ENCODE measurements around the gene SGIP1.
"Not testable (repeated sequence)": the region's sequence is repeated elsewhere in the genome, so short reads cannot be mapped to it uniquely, and the experiment has no call there.

SGIP1 gene

GRCh38 chr1:66575739-66576138 lies 41.8 kb downstream of the SGIP1 start:
- H3K27me3 ChIP-seq (ENCODE audit: insufficient read depth, low read length) = no peaks in the 10 kb centered on the region
- H3K36me3 ChIP-seq (ENCODE audit: insufficient read depth, low read length) = no peaks in the 10 kb centered on the region
- no peak overlapping the region for H2AFZ ChIP-seq (ENCODE audit: low read depth, low read length)
- H3K4me3 ChIP-seq (ENCODE audit: low read length) = no peak overlapping the region
- H3K4me1 ChIP-seq (ENCODE audit: insufficient read depth, low read length) = no peaks in the 10 kb centered on the region
- no peaks in the 10 kb centered on the region for H3K9me3 ChIP-seq (ENCODE audit: low read length)

GRCh38 chr1:66576645-66577044 lies 42.7 kb downstream of the SGIP1 start:
- Histone ChIP-seq H3K4me1 (ENCODE audit: insufficient read depth, low read length) (no peaks in the 10 kb centered on the region), H3K9me3 (ENCODE audit: low read length) (no peaks in the 10 kb centered on the region)

GRCh38 chr1:66578841-66579240 lies 44.9 kb downstream of the SGIP1 start:
- Histone ChIP-seq H2AFZ (ENCODE audit: low read depth, low read length) (no peak overlapping the region), H3K4me3 (ENCODE audit: low read length) (no peak overlapping the region), H3K9me3 (ENCODE audit: low read length) (no peaks in the 10 kb centered on the region), H3K27me3 (ENCODE audit: insufficient read depth, low read length) (no peaks in the 10 kb centered on the region), H3K4me1 (ENCODE audit: insufficient read depth, low read length) (no peaks in the 10 kb centered on the region), H3K36me3 (ENCODE audit: insufficient read depth, low read length) (no peaks in the 10 kb centered on the region)

More at GRCh38 chr1:66576645-66577044, 42.7 kb downstream of the SGIP1 start:
- H3K36me3 ChIP-seq (ENCODE audit: insufficient read depth, low read length) = no peaks in the 10 kb centered on the region
- H3K4me3 ChIP-seq (ENCODE audit: low read length) = no peak overlapping the region
- no peaks in the 10 kb centered on the region for H3K27me3 ChIP-seq (ENCODE audit: insufficient read depth, low read length)
- no peak overlapping the region for H2AFZ ChIP-seq (ENCODE audit: low read depth, low read length)

DNA sequence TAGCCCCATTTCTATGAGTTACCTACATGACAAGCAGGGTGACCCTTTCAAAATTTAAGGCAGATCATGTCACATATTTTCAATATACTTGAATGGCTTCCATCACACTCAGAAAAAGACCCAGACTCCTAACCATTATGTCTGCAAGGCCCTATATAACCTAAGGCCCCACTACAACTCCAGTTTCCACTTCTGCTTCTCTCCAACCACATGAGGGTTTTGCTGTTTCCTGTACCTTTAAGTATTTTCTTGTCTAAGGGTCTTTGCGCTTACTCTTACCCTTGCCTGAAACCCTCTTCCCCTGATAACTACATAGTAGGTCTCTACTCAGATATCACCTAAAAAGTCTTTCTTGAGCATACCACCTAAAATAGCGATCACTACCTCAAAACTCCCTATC lies 46.1 kb downstream of the SGIP1 start:
- H3K4me3 ChIP-seq (ENCODE audit: low read length) = no peak overlapping the region
- no peak overlapping the region for H2AFZ ChIP-seq (ENCODE audit: low read depth, low read length)
- no peaks in the 10 kb centered on the region for H3K4me1 ChIP-seq (ENCODE audit: insufficient read depth, low read length)
- H3K27me3 ChIP-seq (ENCODE audit: insufficient read depth, low read length) = peaks cover 4% of the 10 kb centered on the region
- H3K9me3 ChIP-seq (ENCODE audit: low read length) = no peaks in the 10 kb centered on the region
- H3K36me3 ChIP-seq (ENCODE audit: insufficient read depth, low read length) = no peaks in the 10 kb centered on the region

DNA sequence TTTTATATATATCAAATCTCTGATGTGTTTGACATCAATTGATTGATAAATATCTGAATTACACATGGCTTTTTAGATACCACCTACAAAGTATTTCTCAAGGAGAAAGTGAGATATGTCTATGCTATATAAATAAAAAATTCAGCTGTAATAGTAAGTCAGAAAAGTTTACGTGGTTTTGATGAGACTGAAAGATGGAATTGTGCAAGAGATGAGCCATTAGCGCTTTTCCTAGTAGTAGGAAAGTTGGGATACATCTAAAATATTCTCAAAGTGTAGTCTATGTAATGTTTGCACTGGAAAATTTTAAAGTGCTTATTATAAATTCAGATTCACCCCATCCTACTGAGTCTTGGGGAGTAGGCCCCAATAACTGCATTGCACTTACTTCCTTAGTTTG lies 49.1 kb downstream of the SGIP1 start:
- peaks cover 4% of the 10 kb centered on the region for H3K27me3 ChIP-seq (ENCODE audit: insufficient read depth, low read length)
- H3K9me3 ChIP-seq (ENCODE audit: low read length) = no peaks in the 10 kb centered on the region
- H3K36me3 ChIP-seq (ENCODE audit: insufficient read depth, low read length) = no peaks in the 10 kb centered on the region
- H3K4me3 ChIP-seq (ENCODE audit: low read length) = no peak overlapping the region
- H2AFZ ChIP-seq (ENCODE audit: low read depth, low read length) = no peak overlapping the region
- H3K4me1 ChIP-seq (ENCODE audit: insufficient read depth, low read length) = no peaks in the 10 kb centered on the region

DNA sequence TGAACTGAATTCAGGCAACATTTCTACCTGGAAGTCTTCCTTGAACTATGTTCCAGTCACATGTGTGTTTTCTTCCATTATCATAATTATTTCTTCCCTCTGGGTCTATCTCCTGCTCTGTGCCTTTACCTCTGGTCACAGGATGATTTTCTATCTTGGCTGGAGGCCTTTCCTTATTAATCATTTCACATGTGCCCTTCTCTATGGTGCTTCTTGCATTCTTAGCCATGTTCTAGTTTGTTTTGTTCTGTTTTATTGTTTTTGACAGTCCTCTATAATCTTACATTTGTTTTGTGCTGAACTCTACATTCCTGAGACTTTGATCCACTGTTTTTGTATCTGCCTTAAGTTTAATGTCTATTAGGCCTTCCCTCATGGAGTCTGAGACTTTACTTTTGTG lies 51.0 kb downstream of the SGIP1 start:
- H3K27me3 ChIP-seq (ENCODE audit: insufficient read depth, low read length) = peaks cover 4% of the 10 kb centered on the region
- H3K4me3 ChIP-seq (ENCODE audit: low read length) = no peak overlapping the region
- H3K9me3 ChIP-seq (ENCODE audit: low read length) = no peaks in the 10 kb centered on the region
- no peak overlapping the region for H2AFZ ChIP-seq (ENCODE audit: low read depth, low read length)
- H3K36me3 ChIP-seq (ENCODE audit: insufficient read depth, low read length) = no peaks in the 10 kb centered on the region
- H3K4me1 ChIP-seq (ENCODE audit: insufficient read depth, low read length) = no peaks in the 10 kb centered on the region

GRCh38 chr1:66589326-66589725 lies 55.4 kb downstream of the SGIP1 start:
- H3K9me3 ChIP-seq (ENCODE audit: low read length) = no peaks in the 10 kb centered on the region
- no peak overlapping the region for H2AFZ ChIP-seq (ENCODE audit: low read depth, low read length)
- H3K4me1 ChIP-seq (ENCODE audit: insufficient read depth, low read length) = no peaks in the 10 kb centered on the region
- peaks cover 4% of the 10 kb centered on the region for H3K27me3 ChIP-seq (ENCODE audit: insufficient read depth, low read length)
- H3K4me3 ChIP-seq (ENCODE audit: low read length) = no peak overlapping the region
- no peaks in the 10 kb centered on the region for H3K36me3 ChIP-seq (ENCODE audit: insufficient read depth, low read length)

DNA sequence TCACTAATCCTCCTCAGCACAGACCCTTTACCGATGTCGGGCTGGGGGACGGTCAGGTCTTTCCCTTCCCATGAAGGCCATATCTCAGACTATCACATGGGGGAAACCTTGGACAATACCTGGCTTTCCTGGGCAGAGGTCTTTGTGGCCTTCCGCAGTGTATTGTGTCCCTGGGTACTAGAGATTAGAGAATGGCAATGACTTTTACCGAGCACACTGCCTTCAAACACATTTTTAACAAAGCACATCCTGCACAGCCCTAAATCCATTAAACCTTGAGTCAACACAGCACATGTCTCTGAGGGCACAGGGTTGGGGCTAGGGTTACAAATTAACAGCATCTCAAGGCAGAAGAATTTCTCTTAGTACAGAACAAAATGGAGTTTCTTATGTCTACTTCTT lies 58.2 kb downstream of the SGIP1 start:
- not testable (repeated sequence) for H3K27me3 ChIP-seq (ENCODE audit: insufficient read depth, low read length); H3K4me3 ChIP-seq (ENCODE audit: low read length); H3K36me3 ChIP-seq (ENCODE audit: insufficient read depth, low read length); H3K9me3 ChIP-seq (ENCODE audit: low read length); H3K4me1 ChIP-seq (ENCODE audit: insufficient read depth, low read length); H2AFZ ChIP-seq (ENCODE audit: low read depth, low read length)

- no peaks in the 10 kb centered on the region for H3K36me3 ChIP-seq (ENCODE audit: insufficient read depth, low read length)
- no peak overlapping the region for H2AFZ ChIP-seq (ENCODE audit: low read depth, low read length)
- H3K4me3 ChIP-seq (ENCODE audit: low read length) = no peak overlapping the region
- no peaks in the 10 kb centered on the region for H3K27me3 ChIP-seq (ENCODE audit: insufficient read depth, low read length)
- H3K4me1 ChIP-seq (ENCODE audit: insufficient read depth, low read length) = no peaks in the 10 kb centered on the region
- H3K9me3 ChIP-seq (ENCODE audit: low read length) = no peaks in the 10 kb centered on the region
Measured at GRCh38 chr1:66596191-66596590, 62.2 kb downstream of the SGIP1 start.

GRCh38 chr1:66597500-66597899 lies 63.5 kb downstream of the SGIP1 start:
- Histone ChIP-seq H3K36me3 (ENCODE audit: insufficient read depth, low read length) (no peaks in the 10 kb centered on the region), H3K4me3 (ENCODE audit: low read length) (no peak overlapping the region), H3K9me3 (ENCODE audit: low read length) (no peaks in the 10 kb centered on the region), H3K4me1 (ENCODE audit: insufficient read depth, low read length) (no peaks in the 10 kb centered on the region), H2AFZ (ENCODE audit: low read depth, low read length) (no peak overlapping the region), H3K27me3 (ENCODE audit: insufficient read depth, low read length) (no peaks in the 10 kb centered on the region)

GRCh38 chr1:66598670-66599069 lies 64.7 kb downstream of the SGIP1 start:
- no peaks in the 10 kb centered on the region for H3K9me3 ChIP-seq (ENCODE audit: low read length)

DNA sequence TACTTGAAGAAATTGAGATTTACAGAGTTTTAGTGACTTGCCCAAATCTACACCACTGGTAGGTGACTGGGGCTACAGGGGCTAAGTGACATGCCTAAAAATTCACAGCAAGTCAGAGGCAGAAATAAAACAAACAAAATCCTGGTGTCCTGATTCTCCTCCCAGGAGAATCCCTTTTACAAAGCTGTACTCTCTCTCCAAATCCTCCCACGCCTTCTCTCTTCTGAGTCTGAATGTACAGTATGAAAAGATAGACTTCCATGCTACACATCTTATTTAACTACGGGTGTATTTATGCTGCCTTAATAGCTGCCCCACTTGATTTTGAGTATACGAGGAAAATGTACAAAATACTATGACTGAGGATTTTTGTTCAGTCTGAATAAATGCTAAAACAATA lies 65.4 kb downstream of the SGIP1 start:
- no peaks in the 10 kb centered on the region for H3K36me3 ChIP-seq (ENCODE audit: insufficient read depth, low read length)
- H3K9me3 ChIP-seq (ENCODE audit: low read length) = no peaks in the 10 kb centered on the region
- no peaks in the 10 kb centered on the region for H3K27me3 ChIP-seq (ENCODE audit: insufficient read depth, low read length)
- no peak overlapping the region for H3K4me3 ChIP-seq (ENCODE audit: low read length)
- no peaks in the 10 kb centered on the region for H3K4me1 ChIP-seq (ENCODE audit: insufficient read depth, low read length)
- H2AFZ ChIP-seq (ENCODE audit: low read depth, low read length) = no peak overlapping the region

More at GRCh38 chr1:66598670-66599069, 64.7 kb downstream of the SGIP1 start:
- Histone ChIP-seq H2AFZ (ENCODE audit: low read depth, low read length) (no peak overlapping the region), H3K4me3 (ENCODE audit: low read length) (no peak overlapping the region), H3K27me3 (ENCODE audit: insufficient read depth, low read length) (no peaks in the 10 kb centered on the region), H3K36me3 (ENCODE audit: insufficient read depth, low read length) (no peaks in the 10 kb centered on the region), H3K4me1 (ENCODE audit: insufficient read depth, low read length) (no peaks in the 10 kb centered on the region)

DNA sequence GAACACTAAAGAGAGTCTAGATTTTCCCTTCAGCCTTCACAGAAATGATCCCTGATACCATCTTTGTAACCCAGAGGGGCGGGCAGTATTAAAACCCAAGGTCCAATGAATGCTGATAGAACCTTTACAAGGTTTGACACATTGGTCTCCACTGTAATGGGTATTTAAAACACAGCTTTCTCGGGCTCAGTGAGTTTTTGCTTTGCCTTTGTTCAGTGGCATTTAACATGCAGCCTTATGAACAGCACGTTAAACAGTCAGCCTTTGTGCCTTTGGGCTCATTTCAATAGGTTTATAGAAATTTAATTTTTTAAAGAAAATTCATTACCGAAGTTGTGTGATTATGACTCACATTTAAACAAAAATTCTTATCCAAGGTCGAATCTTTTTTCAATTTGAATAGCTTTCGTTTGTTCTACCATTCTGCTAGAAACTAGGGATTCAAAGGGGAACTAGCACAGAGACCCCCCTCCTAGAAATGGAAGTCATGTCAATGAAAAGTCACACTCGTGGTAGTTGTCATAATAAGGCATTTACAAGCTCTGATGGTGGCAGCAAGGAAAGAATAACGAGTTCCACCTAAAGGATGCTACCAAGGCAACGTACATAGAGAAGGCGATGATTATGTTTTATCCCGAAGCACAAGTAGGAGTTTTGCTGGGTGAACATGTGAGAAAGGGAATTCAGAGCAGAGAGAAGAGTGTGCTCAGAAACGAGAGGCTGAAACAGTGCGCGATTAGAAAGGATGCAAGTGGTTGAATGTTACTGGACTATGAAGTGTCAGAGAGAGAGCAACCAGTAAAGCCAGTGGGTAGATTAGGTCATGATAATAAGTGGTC lies 66.2 kb downstream of the SGIP1 start:
- Histone ChIP-seq H2AFZ (ENCODE audit: low read depth, low read length) (no peak overlapping the region), H3K9me3 (ENCODE audit: low read length) (no peaks in the 10 kb centered on the region), H3K4me1 (ENCODE audit: insufficient read depth, low read length) (no peaks in the 10 kb centered on the region), H3K27me3 (ENCODE audit: insufficient read depth, low read length) (no peaks in the 10 kb centered on the region), H3K36me3 (ENCODE audit: insufficient read depth, low read length) (no peaks in the 10 kb centered on the region), H3K4me3 (ENCODE audit: low read length) (no peak overlapping the region)
